ENCODE results near the gene LENG9.
"Not testable (repeated sequence)": the region's sequence is repeated elsewhere in the genome, so short reads cannot be mapped to it uniquely, and the experiment has no call there.

Gene LENG9

DNA sequence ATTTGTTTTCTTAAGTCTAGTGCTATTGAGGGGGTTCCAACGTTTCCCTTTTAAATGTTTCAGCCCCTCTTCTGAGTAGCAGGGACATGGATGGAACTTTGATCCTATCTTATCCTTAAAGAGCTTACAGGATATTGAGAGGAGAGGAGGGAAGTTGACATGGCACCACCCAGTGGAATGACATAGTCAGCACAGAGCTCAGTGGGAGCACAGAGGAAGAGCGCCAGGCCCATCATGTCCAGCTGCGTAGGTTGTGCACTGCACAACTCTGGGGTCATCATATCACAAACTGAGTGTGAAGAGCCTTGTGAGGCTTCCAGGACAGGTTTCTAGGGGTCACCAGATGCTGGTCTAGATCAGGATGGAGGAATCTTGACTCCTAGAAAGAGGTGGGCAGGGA lies 14.1 kb upstream of the LENG9 start:
- no peak for DNase-seq

DNA sequence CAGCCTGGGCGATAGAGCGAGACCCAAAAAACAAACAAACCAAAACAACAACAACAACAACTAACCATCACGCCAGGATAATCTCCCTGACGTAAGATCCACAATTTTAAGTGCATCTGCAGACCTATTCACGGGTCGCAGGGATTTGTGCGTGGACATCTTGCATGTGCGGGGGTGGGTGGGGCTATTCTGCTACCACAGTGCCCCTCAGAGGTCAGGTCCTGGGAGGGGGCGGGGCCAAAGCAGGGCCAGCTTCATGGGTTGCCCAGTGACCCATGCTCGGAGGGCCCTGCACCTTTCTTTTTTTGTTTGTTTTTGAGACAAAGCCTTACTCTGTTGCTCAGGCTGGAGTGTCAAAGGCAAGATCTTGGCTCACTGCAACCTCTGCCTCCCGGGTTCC lies 12.1 kb upstream of the LENG9 start:
- no peak for DNase-seq

GRCh38 chr19:54473892-54474372 lies 10.4 kb upstream of the LENG9 start:
- no peak for DNase-seq

DNA sequence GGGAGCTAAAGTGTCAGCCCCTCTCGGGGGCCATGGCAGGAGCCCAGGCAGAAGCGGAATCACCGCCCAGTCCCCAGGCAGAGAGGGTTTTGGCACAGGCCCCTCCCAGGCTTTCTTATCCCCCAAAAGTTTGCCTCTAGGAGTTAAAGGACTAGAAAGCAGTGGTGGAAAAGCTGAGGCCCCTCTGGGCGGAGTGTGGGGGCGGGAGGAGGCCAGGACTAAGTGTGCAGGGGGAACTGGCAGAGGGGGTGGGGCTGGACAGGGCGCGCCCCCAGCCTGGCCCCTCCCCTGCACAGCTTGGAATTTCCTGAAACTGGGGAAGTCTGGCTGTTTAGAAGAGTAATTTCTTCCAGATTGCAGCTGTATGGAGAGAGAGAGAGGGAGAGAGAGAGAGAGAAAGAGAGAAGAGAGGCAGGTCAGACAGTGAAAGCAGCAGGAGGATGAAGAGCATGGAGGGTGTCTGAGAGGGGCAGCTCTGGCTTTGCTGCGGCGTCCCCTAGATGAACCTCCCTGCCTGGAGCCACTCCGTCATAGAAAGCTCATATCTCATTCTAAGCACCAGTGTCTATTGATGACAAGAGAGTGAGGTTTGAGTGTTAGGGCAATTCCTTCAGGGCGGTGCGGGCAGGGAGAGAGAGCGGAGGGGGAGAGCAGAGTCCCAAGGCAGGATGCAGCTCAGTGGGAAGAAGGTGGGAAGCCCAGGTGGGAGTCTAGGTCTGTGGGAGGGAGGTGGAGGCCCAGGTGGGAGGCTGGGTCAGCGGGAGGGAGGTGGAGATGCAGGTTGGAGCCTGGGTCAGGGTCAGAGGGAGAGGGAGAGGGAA lies 9.7 kb upstream of the LENG9 start, which contains the start of gene CDC42EP5:
Gene CDC42EP5, minus strand, starts transcription at position 226 of the 821 bp plus-strand sequence. CDS start 7,749 bp downstream, outside the sequence.
- DNase-seq = no peak

- DNase-seq = no peak
Observed at GRCh38 chr19:54470991-54471782, 7.6 kb upstream of the LENG9 start.

DNA sequence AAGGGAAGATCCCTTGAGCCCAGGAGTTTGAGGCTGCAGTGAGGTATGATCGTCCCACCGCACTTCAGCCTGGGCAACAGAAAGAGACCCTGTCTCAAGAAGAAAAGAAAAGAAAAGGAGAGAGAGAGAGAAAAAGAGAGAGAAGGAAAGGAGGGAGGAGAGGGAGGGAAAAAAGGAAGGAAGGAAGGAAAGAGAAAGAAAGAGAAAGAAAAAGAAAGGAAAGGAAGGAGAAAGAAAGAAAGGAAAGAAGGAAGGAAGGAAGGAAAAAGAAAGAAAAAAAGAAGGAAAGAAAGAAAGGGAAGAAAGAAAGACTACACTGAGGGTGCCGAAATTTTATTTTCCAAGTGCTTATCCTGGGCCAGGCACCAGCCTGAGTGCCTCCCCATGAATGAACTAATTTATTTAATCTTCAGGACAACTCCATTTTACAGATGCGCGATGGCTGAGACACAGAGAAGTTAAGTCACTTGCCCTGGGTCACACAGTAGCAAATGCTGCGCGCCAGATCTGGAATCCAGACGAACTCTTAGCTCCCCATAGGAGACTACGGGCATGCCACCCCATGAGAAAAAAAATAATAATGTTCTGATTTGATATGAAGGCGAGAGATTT lies 6.8 kb upstream of the LENG9 start:
- DNase-seq = no peak

- no peak for DNase-seq
Observed at GRCh38 chr19:54469496-54469934, 5.9 kb upstream of the LENG9 start.

DNA sequence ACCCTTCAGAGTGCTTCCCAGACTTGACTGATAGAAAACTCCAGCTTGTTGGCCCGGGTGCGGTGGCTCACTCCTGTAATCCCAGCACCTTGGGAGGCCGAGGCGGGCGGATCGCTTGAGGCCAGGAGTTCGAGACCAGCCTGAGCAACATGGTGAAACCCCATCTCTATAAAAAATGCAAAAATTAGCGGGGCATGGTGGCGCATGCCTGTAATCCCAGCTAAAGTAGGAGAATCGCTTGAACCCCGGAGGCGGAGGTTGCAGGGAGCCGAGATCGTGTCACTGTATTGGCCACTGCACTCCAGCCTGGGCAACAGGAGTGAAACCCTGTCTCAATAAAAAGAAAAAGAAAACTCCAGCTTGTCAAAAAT lies 2.5 kb upstream of the LENG9 start:
- not testable (repeated sequence) for DNase-seq

GRCh38 chr19:54465426-54466109 lies 2.0 kb upstream of the LENG9 start:
- no peak for DNase-seq

DNA sequence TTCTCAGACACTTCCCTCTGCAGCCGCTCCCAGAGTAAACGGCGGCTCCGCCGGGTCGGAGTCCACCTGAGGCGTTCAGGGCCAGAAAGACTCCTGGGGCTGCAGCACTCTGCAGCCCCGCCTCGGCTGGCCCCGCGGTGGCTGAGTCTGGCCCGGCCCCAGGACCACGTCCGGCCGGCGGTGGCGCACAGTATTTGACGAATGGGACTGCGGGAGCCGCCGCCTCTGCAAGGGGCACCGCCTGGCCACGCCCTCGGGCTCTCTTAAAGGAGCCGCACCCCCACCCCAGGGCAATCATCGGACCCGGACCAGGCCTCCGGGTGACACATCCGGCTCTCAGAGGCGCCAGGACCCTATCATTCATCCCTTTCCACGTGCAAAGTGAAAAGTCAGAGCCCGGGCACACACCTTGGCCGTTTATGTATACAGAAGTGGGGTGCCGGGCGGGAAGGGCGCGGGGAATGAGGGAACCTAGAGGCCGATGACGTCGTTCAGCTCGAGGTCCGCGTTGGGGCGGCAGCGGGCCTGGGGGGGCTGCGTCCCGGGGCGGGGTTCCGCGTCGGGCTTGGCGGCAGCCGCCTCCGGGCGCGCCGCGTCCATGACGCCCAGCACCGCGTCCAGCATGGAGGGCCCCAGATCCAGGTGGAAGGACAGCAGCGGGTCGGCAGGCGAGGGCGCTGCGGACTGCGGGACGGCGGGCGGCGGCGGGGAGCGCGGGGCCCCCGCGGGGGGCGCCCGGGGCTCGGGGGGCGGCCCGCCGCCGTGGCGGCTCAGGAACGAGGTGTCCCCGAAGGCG lies 1.2 kb upstream of the LENG9 start:
- peak; percentile 84 for DNase-seq

DNA sequence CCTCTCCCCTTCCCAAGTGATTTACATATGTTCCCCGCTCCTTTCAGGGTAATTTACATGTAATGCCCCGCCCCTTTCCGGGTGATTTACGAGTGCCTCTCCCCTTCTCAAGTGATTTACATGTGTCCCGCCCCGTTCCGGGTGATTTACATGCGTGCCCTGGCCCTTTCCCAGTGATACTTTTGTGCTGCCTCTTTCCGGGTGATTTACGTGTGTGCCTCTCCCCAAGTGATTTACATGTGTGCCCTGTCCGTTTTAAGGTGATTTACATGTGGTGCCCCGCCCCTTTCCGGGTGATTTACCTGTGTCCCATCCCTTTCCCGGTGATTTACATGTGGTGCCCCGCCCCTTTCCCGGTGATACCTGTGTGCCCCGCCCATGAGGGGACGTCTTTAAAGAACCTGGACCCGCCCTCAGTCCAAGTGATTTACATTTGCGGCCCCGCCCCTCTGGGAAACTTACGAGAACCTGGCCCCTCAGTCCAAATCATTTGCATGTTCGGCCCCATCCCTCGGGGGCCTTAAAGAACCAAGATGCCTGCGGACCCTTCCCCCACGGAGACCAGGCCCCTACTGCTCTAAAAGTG lies 559 bp upstream of the LENG9 start:
- peak; percentile 96 for DNase-seq

- DNase-seq = peak; percentile 41
Observed at GRCh38 chr19:54462655-54463530, 685 bp downstream of the LENG9 start.

DNA sequence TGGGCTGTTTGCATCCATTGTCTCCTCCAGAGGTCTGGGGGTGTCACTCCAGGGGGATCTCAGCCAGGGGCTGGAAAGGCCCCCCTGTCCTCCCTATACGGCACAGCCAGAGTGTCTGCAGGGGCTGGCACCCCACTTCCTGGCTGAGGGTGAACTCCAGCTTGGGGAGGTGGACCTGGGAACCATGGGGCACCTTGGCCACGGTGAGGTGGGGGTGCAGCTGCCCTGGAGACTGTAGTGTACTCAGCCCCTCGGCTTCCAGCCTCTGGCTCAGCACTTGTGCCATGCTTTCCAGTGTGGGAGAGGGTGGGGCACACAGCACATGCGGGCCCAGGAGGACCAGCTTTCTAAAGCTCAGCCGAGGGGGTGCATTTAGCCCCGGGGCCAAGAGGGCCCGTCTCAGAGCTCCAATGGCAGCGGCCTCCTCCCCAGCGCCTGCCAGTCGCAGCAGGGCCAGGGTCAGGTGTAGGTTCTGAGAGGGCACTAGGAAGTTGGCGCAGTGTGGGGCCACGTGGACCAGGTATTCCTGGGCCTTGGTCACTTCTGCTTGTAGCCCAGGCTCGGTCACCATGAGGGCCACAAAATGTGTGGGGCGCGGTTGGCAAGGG lies 1.4 kb downstream of the LENG9 start:
- DNase-seq = no peak

DNA sequence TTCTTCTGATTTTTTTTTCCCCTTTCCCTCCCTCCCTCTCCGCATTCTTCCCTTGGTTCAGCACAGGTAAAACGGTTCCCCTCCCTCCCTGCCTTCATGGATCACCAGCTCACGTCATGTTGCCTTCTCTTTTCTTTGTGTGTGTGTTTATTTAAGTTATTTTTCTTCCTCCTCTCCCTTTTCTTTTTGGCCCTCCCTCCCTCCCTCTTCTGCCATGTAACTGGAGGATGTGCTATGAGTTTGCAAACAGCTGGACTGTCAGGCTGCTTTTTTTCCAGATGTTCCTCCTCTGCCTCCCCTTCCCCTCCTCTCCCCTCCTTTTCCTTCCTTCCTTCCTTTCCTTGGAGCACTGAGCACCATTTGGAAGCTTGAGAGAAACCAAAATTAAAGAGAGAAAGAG lies 2.0 kb downstream of the LENG9 start:
- DNase-seq = no peak

DNA sequence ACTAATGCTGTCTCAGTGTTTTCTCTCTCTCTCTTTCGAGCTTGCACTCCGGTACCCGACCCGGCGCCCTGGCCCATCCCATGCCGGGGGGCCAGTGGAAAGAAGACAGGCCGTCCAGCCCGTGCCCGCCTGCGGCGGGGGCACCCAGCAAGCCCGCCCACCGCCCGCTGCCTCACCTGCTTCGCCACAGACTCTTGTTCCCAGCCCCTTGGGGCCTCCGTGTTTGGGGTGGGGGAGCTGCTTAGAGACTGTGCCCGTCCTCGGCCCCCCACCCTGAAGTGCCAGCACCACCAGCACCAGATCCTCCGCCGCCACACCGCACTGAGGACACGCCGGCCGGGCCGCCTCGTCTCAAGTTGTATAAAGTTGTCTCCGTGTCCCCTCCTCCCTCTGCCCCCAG lies 2.4 kb downstream of the LENG9 start:
- no peak for DNase-seq

DNA sequence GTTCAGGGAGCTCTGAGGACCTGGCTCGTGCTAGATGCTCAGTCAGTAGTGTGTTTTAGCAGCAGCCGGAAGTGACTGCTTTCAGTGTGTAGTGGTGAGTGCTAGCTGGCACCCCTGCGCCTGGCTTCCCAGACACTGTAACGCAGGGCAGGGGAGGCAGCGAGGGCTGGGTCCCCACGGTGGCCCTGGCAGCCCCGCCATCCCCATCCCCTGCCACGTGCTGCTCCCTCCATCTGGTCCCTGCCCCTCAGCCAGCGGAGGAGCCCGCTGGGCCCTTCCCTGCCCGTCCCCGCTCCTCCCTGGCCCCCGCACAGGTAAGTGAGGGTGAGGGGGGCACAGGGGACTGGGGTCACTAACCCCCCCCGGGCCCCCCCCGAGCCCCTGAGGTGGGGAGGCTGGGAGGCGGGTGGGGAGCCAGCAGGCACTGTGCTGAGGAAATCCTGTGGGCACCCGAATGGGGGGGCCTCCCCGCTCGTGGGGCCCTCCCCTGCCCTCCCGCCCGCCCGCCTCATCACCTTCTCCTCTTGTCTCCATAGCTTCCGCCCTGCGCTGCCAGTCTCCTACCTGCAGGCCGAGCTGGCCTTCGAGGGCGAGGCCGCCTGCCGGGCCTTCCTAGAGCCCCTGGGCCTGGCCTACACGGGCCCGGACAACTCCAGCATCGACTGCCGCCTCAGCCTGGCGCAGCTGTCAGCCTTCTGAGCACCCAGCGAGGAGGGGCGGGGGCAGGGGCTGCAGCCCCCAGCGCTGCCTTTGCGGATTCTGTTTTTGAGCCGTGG lies 3.2 kb downstream of the LENG9 start:
- DNase-seq = no peak

GRCh38 chr19:54459282-54460229 lies 4.0 kb downstream of the LENG9 start:
- no peak for DNase-seq

DNA sequence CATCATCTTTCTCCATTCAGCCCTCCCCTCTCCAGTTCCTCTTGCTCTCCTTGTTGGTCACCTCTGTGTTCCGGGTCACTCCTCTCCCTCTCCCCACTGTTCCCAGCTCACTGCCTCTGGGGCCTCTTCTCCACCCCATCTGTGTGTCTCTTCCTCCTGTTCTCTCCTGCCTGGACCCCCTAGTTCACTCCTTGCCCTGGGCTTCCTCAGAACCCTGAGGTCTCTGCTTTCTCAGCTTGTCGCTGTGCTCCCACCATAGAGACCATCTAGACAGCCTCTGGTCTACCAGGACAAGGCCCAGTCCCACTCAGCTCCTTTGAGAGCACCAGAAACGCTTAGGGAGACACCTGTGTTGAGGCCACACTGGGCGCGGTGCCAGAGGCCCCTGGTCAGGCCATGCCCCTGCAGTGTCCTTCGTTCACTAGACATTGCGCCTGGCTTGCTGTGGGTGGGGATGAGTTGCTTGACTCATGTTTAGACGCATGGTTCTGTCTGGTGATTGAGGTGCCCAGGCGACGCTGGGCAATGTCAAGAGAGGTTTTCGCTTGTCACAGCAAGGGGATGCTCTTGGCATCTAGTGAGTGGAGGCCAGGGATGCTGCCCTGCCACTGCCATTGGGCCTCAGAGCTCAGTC lies 4.8 kb downstream of the LENG9 start:
- DNase-seq = no peak

All from GF-D8 (cell line).